SW 1271 (cell line): ENCODE results near the gene JKAMP.

ENCODE experiments used
- DNase-seq, 2 experiments: peaks; one replicate each; lab custom pipeline; 2025; lab: John Stamatoyannopoulos, UW

Gene JKAMP

GRCh38 chr14:59481407-59481806, 2.9 kb upstream of the JKAMP start:
- DNase-seq = no peak

DNA sequence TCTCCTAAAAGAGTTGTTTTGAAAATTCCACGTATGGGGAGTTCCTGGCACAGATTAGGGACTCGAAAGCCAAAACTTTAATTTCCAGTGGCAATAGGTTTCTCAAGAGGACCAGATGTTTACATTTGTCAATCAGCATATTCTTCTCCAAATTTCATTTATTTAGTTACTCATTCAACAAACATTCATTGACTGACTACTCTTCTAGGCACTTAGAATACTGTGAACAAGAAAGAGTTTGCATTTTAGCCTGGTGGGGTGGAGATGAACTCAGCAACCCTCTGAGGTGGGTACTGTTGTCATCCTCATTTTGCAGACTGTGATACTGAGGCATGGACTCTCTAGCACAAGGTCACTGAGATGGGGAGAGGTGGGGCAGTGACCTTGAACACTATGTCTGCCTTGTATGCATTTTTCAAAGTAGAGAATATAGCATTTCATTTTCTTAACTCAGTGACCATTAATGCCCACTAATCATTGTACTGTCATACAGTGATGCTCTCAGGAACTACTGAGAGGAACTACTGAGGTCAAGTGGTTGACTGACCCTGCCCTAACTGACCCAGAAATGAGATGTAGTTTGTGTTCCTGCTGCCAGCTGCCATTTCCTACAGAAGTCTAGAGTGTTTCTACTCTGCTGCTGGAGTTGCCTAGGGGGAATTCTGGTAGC, 2.3 kb upstream of the JKAMP start:
- DNase-seq = no peak

DNA sequence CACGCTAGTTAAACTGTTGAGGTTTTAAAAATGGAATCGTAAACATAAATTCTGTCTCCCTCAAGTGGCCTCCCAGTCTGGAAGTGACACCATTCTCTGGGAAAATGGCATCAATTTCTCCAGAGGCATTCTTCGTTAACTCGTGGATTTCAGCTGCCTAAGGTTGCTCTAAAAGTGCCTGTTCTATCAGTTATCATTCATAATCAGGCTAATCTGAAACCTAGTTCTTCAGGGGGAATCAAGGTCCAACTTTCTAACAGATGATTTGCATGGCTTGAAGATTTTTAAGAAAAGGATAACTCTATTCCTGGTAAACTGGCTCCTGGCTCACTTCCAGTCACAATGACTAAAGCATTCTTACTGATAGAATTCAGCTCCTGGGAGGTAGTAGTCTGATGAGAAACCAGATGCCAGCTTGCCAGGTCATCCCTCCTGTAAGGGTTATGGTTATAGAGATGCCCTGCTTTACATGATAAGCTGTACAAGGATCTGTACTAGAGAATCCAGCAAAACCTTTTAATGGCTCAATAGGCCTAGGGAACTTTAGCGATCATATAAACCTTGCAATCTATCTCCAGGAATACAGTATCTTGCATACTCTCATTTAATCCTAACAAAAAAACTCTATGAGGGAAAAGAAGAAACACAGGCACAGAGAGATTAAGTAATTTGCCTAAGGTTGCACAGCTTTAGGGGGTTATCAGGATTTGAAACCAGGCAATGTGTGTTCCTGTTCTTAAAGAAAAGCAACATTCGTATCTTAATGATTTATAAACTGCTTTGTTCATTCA, 1.6 kb upstream of the JKAMP start:
- DNase-seq = peak; percentile 34 to 74

DNA sequence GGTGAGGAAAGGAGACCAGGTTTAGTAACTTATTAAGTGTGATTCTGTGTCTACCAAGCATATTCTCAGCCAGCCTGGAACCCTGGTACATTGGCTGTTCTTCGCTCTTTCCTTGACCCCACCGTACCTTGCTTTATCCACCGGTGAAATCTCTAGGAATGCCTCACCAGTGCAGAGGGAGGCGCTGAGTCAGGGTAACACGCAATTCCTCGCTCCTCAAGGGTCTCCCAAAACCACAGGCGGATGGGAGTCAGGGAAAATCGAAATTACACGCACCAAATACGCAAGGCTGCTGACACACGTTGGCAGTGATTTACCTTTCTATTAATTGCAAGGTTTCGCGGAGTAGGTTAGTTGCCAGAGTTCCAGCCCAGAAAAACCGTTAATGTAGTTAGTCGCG, 954 bp upstream of the JKAMP start:
- DNase-seq = peak in 1 of 2 experiments; percentile 49

GRCh38 chr14:59484639-59485175, 390 bp downstream of the JKAMP start:
- DNase-seq = peak in 1 of 2 experiments; percentile 71

DNA sequence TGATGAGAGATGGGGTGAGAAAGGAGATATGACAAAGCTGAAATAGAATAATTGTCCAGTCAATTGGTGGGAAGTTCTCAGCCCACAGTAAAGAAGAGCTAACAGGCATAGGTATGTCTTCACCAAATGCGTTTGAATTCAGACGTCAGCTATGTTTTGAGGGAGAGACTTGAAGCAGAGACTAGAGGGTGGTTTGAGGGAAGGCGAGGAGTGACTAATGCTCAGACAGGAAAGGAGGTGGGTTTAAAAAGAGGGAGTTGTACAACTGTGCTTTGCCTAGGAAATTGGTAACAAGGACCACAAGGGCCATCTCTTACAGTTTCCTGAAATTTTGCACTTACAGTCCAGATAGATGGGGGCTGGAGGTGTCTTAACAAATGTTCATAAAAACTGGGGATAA, 6.4 kb downstream of the JKAMP start:
- no peak for DNase-seq

DNA sequence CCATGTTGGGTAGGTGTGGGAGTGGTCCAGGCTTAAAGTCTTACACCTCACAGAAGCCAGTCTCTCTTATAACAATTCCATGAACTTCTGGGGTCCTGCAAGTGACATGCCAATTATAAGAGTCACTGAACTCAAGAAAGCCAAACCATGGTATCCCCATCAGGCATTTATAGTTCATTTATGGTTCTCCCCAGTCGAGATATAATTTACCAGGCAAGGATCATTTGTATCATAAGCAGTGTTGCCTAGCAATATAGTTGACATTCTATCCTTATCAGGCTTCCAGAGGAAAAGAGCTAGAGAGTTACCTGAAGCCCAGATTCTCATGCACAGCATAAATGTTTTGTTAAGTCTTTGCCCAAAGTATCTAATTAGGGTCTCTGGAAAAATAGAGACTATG, 8.1 kb downstream of the JKAMP start:
- no peak for DNase-seq

DNA sequence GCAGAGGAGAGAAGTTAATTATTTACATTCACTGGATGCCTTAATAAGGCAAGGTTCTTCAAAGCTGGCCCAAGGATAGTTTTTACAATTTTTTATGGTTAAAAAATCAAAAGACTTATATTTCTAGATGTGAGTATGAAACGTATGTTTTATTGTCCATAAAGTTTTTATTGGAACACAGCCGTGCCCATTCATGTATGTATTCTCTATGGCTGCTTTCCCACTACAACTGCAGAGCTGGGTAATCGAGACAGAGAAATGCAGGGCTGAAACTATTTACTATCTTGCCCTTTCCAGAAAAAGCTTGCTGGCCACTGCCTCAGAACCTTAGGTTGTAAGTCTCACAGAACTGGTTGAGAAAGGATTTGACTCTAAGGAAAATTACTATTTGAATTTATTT, 16.4 kb downstream of the JKAMP start:
- no peak for DNase-seq

GRCh38 chr14:59503256-59503655, 18.9 kb downstream of the JKAMP start:
- no peak for DNase-seq

DNA sequence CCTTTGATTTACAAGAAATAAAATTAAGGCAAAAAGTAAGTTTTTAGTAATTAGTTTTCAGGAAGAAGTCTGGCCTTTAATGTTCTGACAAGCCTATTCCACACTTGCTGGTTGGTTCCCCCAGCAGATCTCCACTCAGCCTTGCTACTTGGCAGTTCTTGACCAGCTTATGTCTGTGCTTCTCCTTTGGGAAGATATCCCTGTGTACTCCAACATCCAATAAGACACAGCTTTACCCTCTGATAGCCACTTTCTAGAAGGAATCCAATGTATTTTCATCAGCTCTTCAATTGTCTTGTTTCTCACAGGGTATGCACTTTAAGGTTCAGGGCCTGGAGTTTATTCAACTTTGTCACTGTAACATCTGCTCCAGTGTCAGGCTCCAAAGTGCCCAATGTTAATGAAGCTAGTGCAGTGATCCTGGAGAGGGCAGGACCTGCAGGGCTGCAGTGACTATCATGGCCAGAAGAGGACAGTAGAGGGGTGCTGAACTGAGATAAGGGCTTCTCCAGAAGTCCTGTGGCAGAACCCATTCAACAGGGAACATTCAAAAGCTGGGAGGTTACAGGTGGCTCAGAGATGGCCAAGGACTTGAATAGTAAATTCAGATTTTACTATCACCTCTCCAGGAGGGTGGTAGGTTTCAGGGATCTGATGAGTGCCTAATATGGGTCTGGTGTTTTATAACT, 22.9 kb downstream of the JKAMP start:
- DNase-seq = peak; percentile 26 to 48

- DNase-seq = no peak
Measured at GRCh38 chr14:59507752-59508103, 23.4 kb downstream of the JKAMP start.

- no peak for DNase-seq
Measured at GRCh38 chr14:59509101-59509500, 24.8 kb downstream of the JKAMP start.

GRCh38 chr14:59510001-59510400, 25.7 kb downstream of the JKAMP start:
- no peak for DNase-seq

- DNase-seq = no peak
Measured at GRCh38 chr14:59510966-59511365, 26.6 kb downstream of the JKAMP start.

GRCh38 chr14:59511916-59512575, 27.7 kb downstream of the JKAMP start:
- peak in 1 of 2 experiments; percentile 31 for DNase-seq

DNA sequence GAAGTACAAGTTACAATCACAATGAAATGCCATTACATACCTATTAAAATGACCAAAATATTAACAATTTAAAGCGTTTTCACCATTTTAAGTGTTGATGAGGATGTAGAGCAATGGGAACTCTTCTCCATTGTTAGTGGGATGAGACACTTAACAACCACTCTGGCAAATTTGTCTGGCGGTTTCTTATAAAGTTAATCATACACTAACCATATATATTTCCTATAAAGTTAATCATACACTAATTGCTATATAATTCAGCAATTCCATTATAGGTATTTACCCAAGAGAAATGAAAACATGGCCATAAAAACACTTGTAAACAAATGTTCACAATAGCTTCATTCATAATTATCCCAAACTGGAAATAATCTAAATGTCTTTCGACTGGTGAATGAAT, 35.9 kb downstream of the JKAMP start:
- DNase-seq = no peak

- no peak for DNase-seq
Measured at GRCh38 chr14:59529189-59529588, 44.9 kb downstream of the JKAMP start.

- DNase-seq = no peak
Measured at GRCh38 chr14:59530349-59530748, 46.0 kb downstream of the JKAMP start.

- DNase-seq = no peak
Measured at GRCh38 chr14:59532419-59532818, 48.1 kb downstream of the JKAMP start.

- DNase-seq = no peak
Measured at GRCh38 chr14:59534361-59534987, 50.2 kb downstream of the JKAMP start.

GRCh38 chr14:59537476-59537875, 53.2 kb downstream of the JKAMP start:
- DNase-seq = no peak

DNA sequence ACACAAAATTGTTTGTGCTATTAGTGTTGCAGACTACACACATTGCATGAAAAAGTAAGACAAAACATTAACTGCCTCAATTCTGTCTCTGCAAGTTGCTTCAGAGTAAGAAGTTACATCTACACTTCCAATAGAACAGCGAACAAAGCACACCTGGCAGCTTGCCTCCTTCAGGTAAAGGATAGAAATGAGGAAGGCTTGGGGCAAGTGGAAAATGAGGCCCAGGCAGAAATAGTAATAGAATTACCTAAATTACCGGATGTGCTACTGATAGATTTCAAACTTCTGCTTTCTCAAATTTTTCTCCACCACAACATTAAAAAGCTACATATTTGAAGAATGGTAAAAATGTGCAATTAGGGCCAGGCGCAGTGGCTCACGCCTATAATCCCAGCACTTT, 54.6 kb downstream of the JKAMP start:
- DNase-seq = no peak
